HG03432 (cell line): ENCODE measurements around the gene SYS1.
A peak's percentile ranks its signal among the peaks of the same experiment; 100 is the strongest.
"Not testable (repeated sequence)": the region's sequence is repeated elsewhere in the genome, so short reads cannot be mapped to it uniquely, and the experiment has no call there.

Source experiments
- ATAC-seq: cut with Tn5 transposase; IDR thresholded peaks from one replicate; pipeline ENCODE4 v1.9.1; 2021; ENCODE audit warnings: mild to moderate bottlenecking, moderate library complexity; ENCODE audit not compliant: unreplicated experiment

SYS1 gene

GRCh38 chr20:45339799-45340198 lies 23.2 kb upstream of the SYS1 start:
- no peak for ATAC-seq

DNA sequence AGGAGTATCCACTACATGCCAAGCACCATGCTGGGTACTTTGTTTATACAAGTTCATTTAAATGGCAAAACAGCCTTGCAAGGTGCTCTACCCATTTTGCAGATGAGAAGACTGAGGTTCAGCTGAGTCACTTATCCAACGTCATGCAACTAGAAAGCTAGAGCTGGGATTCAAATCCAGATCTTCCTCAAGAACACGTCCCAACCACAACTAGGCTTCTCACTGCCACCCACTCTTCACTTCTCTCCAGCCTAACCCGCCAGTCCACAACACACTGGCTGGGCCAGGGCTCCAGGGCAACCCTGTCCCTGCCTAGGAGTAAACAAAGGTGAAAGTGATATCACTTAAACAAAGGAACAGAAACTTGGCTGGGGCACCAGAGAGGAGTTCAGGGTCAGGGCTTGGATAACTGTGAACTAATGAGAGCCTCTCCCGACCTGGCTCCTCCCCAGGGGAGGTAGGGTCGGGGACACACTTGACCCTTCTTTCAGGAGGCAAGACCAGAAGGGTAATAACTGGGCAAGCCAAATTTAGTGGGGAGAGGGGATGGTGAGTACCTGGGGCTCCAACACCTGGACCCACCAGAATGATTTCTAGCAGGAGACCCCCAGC lies 22.6 kb upstream of the SYS1 start:
- no peak for ATAC-seq

GRCh38 chr20:45340951-45341350 lies 22.0 kb upstream of the SYS1 start:
- no peak for ATAC-seq

DNA sequence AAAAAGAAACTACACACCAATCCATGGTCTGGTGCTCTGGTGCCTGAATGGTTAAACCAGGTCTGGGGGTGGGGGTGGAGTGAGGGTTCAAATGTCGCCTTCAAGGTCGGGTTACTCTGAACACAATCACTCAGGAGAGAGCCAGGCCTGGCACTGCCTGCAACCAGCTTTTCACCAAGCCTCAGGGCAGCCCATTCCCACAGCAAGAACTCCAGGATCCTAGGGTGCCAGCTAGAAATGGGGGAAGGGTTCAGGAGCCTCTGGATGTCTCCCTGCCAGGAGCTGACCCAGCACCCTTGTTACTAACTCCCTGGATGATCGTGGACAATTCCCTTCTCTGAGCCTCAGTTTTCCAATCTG lies 21.4 kb upstream of the SYS1 start:
- no peak for ATAC-seq

GRCh38 chr20:45341939-45342854 lies 20.8 kb upstream of the SYS1 start:
- ATAC-seq: no peak

GRCh38 chr20:45342855-45343531 lies 20.0 kb upstream of the SYS1 start:
- ATAC-seq: no peak

GRCh38 chr20:45343532-45344167 lies 19.3 kb upstream of the SYS1 start:
- ATAC-seq: no peak

DNA sequence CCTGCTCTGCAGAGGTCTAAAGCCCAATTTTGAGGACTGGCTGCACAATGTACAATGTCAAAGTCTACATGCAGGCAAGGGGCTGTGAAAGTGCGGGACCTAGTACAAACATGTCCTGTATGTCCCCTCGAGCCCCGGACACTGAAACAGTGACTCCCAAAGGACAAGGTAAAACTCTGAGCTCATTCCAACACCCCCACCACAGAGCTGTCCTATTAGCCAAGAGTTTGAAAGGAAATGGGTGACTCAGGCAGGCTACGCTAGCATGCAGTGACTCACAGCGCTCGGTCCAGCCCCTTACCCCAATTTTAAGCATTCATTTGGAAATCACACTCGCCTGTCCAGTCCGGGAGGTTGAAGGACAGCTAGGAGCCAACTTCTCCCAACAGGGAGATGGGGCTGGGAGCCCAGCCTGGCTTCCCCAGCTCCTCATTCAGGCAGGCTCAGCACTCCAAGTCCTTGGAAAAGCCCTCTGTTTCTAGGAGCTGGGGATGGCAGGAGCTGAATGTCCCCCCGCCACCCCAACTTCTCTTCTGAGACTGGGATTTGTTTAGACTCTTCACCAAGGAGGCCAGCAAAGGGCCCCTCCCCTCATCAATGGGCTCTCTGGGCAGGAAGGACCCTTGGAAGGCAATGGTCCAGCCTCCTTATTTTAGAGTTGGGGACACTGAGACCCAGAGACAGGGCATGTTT lies 18.6 kb upstream of the SYS1 start:
- ATAC-seq: no peak

- ATAC-seq: no peak
Measured at GRCh38 chr20:45345104-45345936, 17.6 kb upstream of the SYS1 start.

- no peak for ATAC-seq
Measured at GRCh38 chr20:45346291-45346718, 16.7 kb upstream of the SYS1 start.

- ATAC-seq: no peak
Measured at GRCh38 chr20:45346851-45347250, 16.1 kb upstream of the SYS1 start.

GRCh38 chr20:45347297-45347935 lies 15.5 kb upstream of the SYS1 start:
- ATAC-seq: no peak

DNA sequence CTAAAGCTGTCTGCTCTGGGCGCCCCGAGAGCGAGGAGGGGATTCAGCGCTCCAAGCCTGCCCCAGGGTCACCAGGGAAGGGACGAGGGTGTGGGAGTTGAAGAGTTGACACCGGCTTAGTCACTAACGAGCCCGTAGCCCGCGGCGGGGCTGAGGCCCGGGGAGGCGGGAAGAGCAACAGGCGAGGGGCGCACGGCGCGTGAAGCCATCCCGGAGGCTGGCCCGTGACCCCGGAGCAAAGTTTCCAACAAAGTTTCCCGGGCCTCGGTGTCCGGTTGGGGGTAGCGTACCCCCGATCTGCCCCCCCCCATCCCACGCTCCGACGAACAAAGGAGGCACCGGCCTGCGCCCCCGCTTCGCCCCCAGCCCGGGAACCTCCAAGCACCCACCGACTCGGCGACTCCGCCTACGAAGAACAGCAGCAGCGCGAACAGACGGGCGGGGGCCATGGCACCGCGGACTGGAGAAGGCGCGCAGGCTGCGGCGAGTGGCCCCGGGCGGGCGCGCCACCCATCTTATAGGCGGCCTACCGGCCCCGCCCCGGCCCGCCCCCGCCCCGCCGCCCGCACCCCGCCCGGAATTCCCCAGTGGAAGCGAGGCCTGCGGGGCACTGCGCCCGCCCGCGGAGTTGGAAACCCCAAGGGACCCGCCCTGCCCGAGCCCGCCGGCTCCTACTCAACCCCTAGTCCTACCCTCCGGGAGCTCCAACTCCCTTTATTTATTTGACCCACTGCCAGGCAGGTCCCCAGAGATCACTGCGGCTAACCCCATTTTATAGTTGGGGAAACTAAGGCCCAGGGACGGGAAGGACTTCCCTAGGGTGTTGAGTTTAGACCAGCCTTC lies 14.8 kb upstream of the SYS1 start, which contains the start of gene SDC4:
Gene SDC4 (minus strand): TSS at position 489 of the 843 bp plus-strand sequence. CDS start 40 bp downstream, at position 449.
- ATAC-seq: peak; percentile 42

DNA sequence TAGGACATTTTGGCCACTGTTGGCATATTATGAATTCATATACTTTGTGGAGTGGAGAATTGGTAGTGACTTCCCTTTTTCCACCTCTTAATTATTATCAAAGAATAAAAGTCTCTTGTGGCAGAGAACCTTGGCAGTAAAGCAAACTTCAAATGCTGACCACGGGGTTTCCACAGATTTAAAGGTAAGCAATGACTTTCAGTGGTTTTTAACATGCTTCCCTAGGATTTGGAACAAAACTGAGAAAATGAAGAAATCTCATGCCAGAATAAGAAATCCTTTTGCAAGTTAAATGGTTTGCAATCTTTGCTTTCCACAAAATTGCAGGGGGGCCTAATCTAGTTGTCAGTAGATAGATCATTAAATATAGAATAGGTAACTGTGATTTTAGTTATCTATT lies 12.7 kb upstream of the SYS1 start:
- no peak for ATAC-seq

- ATAC-seq: not testable (repeated sequence)
Measured at GRCh38 chr20:45350795-45351194, 12.2 kb upstream of the SYS1 start.

GRCh38 chr20:45352729-45353128 lies 10.2 kb upstream of the SYS1 start:
- no peak for ATAC-seq

GRCh38 chr20:45353746-45354145 lies 9.2 kb upstream of the SYS1 start:
- no peak for ATAC-seq
